ENCODE measurements around the gene FKBP7. TPM values are rescaled to one million over a fixed set of nuclear protein-coding genes. Genes with fewer than 3 reads are reported as not detected.

The FKBP7 gene
- total RNA-seq, 2 experiments from 2014 or later, result 4.1 to 4.6 TPM

GRCh38 chr2:178455947-178456346, 22.5 kb downstream of the FKBP7 start:
- H3K9me3 Mint-ChIP-seq (ENCODE audit: low read depth), result no peaks in the 10 kb centered on the region
- H3K36me3 Mint-ChIP-seq, result no peaks in the 10 kb centered on the region
- peaks cover 5% of the 10 kb centered on the region for H3K4me1 Mint-ChIP-seq
- CTCF ChIA-PET, result no interaction called here
- peaks cover 2% of the 10 kb centered on the region for H3K27me3 Mint-ChIP-seq
- DNase-seq (no peak), ATAC-seq (no peak)
- H3K4me3 Mint-ChIP-seq, result no peak overlapping the region
- H3K27ac Mint-ChIP-seq, result no peak overlapping the region

GRCh38 chr2:178452870-178453269, 25.5 kb downstream of the FKBP7 start:
- no peak for DNase-seq
- Mint-ChIP-seq H3K27me3 (peaks cover 2% of the 10 kb centered on the region), H3K4me3 (no peak overlapping the region), H3K9me3 (ENCODE audit: low read depth) (no peaks in the 10 kb centered on the region), H3K27ac (no peak overlapping the region), H3K4me1 (peaks cover 27% of the 10 kb centered on the region), H3K36me3 (peaks cover 4% of the 10 kb centered on the region)
- ATAC-seq, result no peak
- CTCF ChIA-PET, result interaction anchor here (0.9 kb wide), 1 partner anchor 23 kb away, joined by 3 read pairs; no protein-coding TSS in a partner anchor

GRCh38 chr2:178452334-178452733, 26.1 kb downstream of the FKBP7 start:
- peaks cover 28% of the 10 kb centered on the region for H3K4me1 Mint-ChIP-seq
- no peak overlapping the region for H3K27ac Mint-ChIP-seq
- H3K9me3 Mint-ChIP-seq (ENCODE audit: low read depth), result no peaks in the 10 kb centered on the region
- CTCF ChIA-PET, result interaction anchor here (0.9 kb wide), 1 partner anchor 24 kb away, joined by 3 read pairs; no protein-coding TSS in a partner anchor
- H3K36me3 Mint-ChIP-seq, result peaks cover 7% of the 10 kb centered on the region
- no peak overlapping the region for H3K4me3 Mint-ChIP-seq
- ATAC-seq, result no peak
- H3K27me3 Mint-ChIP-seq, result peaks cover 2% of the 10 kb centered on the region
- DNase-seq, result no peak

- H3K4me3 Mint-ChIP-seq, result peak within 1 kb of the TSS; percentile 89
- H3K36me3 Mint-ChIP-seq, result peaks cover 13% of the 10 kb centered on the region
- peaks cover 28% of the 10 kb centered on the region for H3K4me1 Mint-ChIP-seq
- peak within 1 kb of the TSS; percentile 89 for H3K27ac Mint-ChIP-seq
- ATAC-seq (peak; percentile 94), DNase-seq (peak; percentile 97)
- H3K9me3 Mint-ChIP-seq (ENCODE audit: low read depth), result no peaks in the 10 kb centered on the region
- H3K27me3 Mint-ChIP-seq, result peaks cover 2% of the 10 kb centered on the region
- CTCF ChIA-PET, result interaction anchor here (0.6 to 2.5 kb wide), 15 partner anchors 10 to 146 kb away, joined by 3 to 15 read pairs (median 4); no protein-coding TSS in a partner anchor
Measured at GRCh38 chr2:178450774-178451525, 27.4 kb downstream of the FKBP7 start, which contains the start of the genes PJVK and PRKRA. Gene PJVK (plus strand): TSS chr2:178451378. CDS start chr2:178453410, 2,032 bp downstream. Gene PRKRA (minus strand): TSS chr2:178451175. CDS start chr2:178451030, 145 bp downstream.

GRCh38 chr2:178450524-178450773, 28.0 kb downstream of the FKBP7 start:
- peak overlapping the region; percentile 87 for H3K27ac Mint-ChIP-seq
- H3K4me1 Mint-ChIP-seq, result peaks cover 28% of the 10 kb centered on the region
- ATAC-seq, result no peak
- H3K36me3 Mint-ChIP-seq, result peaks cover 16% of the 10 kb centered on the region
- H3K27me3 Mint-ChIP-seq, result peaks cover 2% of the 10 kb centered on the region
- CTCF ChIA-PET, result interaction anchor here (1.0 to 2.5 kb wide), 11 partner anchors 9 to 73 kb away, joined by 3 to 15 read pairs (median 5); no protein-coding TSS in a partner anchor
- H3K4me3 Mint-ChIP-seq, result peak overlapping the region; percentile 89
- no peaks in the 10 kb centered on the region for H3K9me3 Mint-ChIP-seq (ENCODE audit: low read depth)
- peak; percentile 81 for DNase-seq

- H3K4me1 Mint-ChIP-seq, result peaks cover 28% of the 10 kb centered on the region
- H3K27me3 Mint-ChIP-seq, result no peaks in the 10 kb centered on the region
- peak overlapping the region; percentile 87 for H3K27ac Mint-ChIP-seq
- H3K4me3 Mint-ChIP-seq, result peak overlapping the region; percentile 89
- ATAC-seq (no peak), DNase-seq (peak; percentile 54)
- peaks cover 21% of the 10 kb centered on the region for H3K36me3 Mint-ChIP-seq
- H3K9me3 Mint-ChIP-seq (ENCODE audit: low read depth), result no peaks in the 10 kb centered on the region
- CTCF ChIA-PET, result interaction anchor here (1.2 to 2.5 kb wide), 10 partner anchors 9 to 73 kb away, joined by 3 to 15 read pairs (median 6); no protein-coding TSS in a partner anchor
Measured at GRCh38 chr2:178449700-178450523, 28.5 kb downstream of the FKBP7 start.

GRCh38 chr2:178448968-178449661, 29.3 kb downstream of the FKBP7 start:
- peaks cover 24% of the 10 kb centered on the region for H3K36me3 Mint-ChIP-seq
- H3K27ac Mint-ChIP-seq, result peak overlapping the region; percentile 9
- H3K4me3 Mint-ChIP-seq, result no peak overlapping the region
- no peak for ATAC-seq
- H3K27me3 Mint-ChIP-seq, result no peaks in the 10 kb centered on the region
- no peak for DNase-seq
- no peaks in the 10 kb centered on the region for H3K9me3 Mint-ChIP-seq (ENCODE audit: low read depth)
- CTCF ChIA-PET, result interaction anchor here (1.3 to 2.5 kb wide), 4 partner anchors 14 to 74 kb away, joined by 3 to 15 read pairs (median 8); no protein-coding TSS in a partner anchor
- H3K4me1 Mint-ChIP-seq, result peaks cover 28% of the 10 kb centered on the region

GRCh38 chr2:178441426-178441825, 37.0 kb downstream of the FKBP7 start:
- Mint-ChIP-seq H3K36me3 (peaks cover 49% of the 10 kb centered on the region), H3K27ac (no peak overlapping the region), H3K4me3 (no peak overlapping the region), H3K27me3 (no peaks in the 10 kb centered on the region), H3K9me3 (ENCODE audit: low read depth) (no peaks in the 10 kb centered on the region), H3K4me1 (no peaks in the 10 kb centered on the region)
- CTCF ChIA-PET, result interaction anchor here (1.0 to 1.2 kb wide), 2 partner anchors 9 to 329 kb away, joined by 3 to 4 read pairs; partner anchors contain the start of genes PRKRA and RBM45
- ATAC-seq (no peak), DNase-seq (no peak)

- DNase-seq, result no peak
- CTCF ChIA-PET, result interaction anchor here (1.1 to 1.5 kb wide), 2 partner anchors 14 to 22 kb away, joined by 3 to 4 read pairs; partner anchors contain the start of genes PJVK and PRKRA
- H3K27ac Mint-ChIP-seq, result no peak overlapping the region
Measured at GRCh38 chr2:178436662-178437061, 41.7 kb downstream of the FKBP7 start.

GRCh38 chr2:178429336-178429735, 49.1 kb downstream of the FKBP7 start:
- no peak overlapping the region for H3K27ac Mint-ChIP-seq
- no peak overlapping the region for H3K4me3 Mint-ChIP-seq
- peaks cover 10% of the 10 kb centered on the region for H3K9me3 Mint-ChIP-seq (ENCODE audit: low read depth)
- peaks cover 71% of the 10 kb centered on the region for H3K36me3 Mint-ChIP-seq
- H3K4me1 Mint-ChIP-seq, result peaks cover 4% of the 10 kb centered on the region
- CTCF ChIA-PET, result interaction anchor here (1.5 kb wide), 1 partner anchor 32 kb away, joined by 5 read pairs; no protein-coding TSS in a partner anchor
- H3K27me3 Mint-ChIP-seq, result no peaks in the 10 kb centered on the region
- DNase-seq, result no peak
- no peak for ATAC-seq

More at GRCh38 chr2:178436662-178437061, 41.7 kb downstream of the FKBP7 start:
- Mint-ChIP-seq H3K27me3 (no peaks in the 10 kb centered on the region), H3K4me1 (no peaks in the 10 kb centered on the region), H3K36me3 (peaks cover 54% of the 10 kb centered on the region), H3K4me3 (no peak overlapping the region), H3K9me3 (ENCODE audit: low read depth) (no peaks in the 10 kb centered on the region)
- ATAC-seq, result no peak

GRCh38 chr2:178428396-178428806, 50.0 kb downstream of the FKBP7 start:
- Mint-ChIP-seq H3K9me3 (ENCODE audit: low read depth) (peaks cover 10% of the 10 kb centered on the region), H3K27me3 (no peaks in the 10 kb centered on the region), H3K36me3 (peaks cover 74% of the 10 kb centered on the region), H3K27ac (no peak overlapping the region), H3K4me1 (peaks cover 7% of the 10 kb centered on the region), H3K4me3 (no peak overlapping the region)
- ATAC-seq (no peak), DNase-seq (no peak)
- CTCF ChIA-PET, result interaction anchor here (1.1 to 1.5 kb wide), 3 partner anchors 9 to 31 kb away, joined by 3 to 5 read pairs (median 5); no protein-coding TSS in a partner anchor

- Mint-ChIP-seq H3K9me3 (ENCODE audit: low read depth) (peaks cover 10% of the 10 kb centered on the region), H3K36me3 (peaks cover 79% of the 10 kb centered on the region), H3K4me1 (peaks cover 7% of the 10 kb centered on the region), H3K4me3 (no peak overlapping the region), H3K27ac (no peak overlapping the region), H3K27me3 (no peaks in the 10 kb centered on the region)
- no peak for ATAC-seq
- DNase-seq, result no peak
- CTCF ChIA-PET, result interaction anchor here (1.3 kb wide), 1 partner anchor 8 kb away, joined by 5 read pairs; no protein-coding TSS in a partner anchor
Measured at GRCh38 chr2:178427458-178427857, 50.9 kb downstream of the FKBP7 start.

All from activated CD8-positive, alpha-beta memory T cell treated with anti-CD3 and anti-CD28 coated beads, Interleukin-2, amount 10 ng/mL, durations not matched to agents 7 days and 5 days (primary cell).